ENCODE measurements around the gene MARS1.

MARS1 gene

DNA sequence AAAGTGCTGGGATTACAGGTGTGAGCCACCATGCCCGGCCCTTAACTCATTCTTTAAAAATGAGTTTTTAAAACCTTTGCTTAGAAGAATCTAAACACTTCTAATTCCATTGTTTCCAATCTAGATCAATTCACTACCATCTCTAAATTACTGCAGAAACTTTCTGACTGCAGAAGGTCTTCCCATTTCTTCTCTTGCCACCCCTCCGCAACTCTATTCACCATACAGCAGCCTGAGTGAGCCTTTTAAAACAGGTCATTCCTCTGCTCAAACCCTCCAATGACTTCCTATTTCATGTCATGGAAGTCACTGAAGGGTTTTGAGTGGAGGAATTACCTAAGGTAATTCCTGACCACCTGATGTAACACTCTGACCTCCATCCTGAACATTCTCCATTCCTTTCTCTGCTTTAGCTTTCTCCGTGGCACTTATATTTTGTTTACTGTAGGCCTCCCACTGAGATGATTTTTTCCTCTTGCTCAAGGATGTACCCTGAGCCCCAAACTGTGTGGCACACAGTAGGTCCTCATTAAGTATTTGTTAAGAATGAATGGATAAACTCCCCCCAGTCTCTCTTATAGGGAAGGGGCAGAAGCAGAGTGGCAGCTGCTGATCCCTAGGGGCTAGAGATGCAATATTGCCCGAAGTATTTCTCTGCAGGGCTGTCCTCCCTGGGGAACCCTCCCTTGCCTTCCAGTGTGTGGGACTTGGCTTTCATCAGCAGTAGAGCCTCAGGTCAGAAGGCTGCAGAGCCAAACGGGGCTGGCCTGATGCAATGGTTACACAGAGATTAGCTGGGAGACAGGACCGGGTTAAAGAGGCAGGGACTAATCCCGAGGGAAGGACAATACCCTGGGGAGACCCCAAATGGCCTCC, 31.3 kb downstream of the MARS1 start:
- DNase-seq: no peak

DNA sequence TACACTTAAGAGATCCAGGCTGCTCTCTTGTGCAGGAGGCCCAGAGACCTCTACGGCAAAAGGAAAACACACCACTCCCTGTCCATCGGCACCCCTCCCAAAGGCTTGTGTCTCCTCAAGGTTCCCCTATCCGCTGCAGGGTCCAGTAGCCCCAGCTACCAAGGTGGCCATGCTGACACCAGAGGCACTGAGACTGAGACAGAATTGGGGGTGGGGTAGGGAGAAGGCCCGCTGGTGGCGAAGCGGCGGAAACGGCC, 31.9 kb downstream of the MARS1 start:
- DNase-seq: no peak

DNA sequence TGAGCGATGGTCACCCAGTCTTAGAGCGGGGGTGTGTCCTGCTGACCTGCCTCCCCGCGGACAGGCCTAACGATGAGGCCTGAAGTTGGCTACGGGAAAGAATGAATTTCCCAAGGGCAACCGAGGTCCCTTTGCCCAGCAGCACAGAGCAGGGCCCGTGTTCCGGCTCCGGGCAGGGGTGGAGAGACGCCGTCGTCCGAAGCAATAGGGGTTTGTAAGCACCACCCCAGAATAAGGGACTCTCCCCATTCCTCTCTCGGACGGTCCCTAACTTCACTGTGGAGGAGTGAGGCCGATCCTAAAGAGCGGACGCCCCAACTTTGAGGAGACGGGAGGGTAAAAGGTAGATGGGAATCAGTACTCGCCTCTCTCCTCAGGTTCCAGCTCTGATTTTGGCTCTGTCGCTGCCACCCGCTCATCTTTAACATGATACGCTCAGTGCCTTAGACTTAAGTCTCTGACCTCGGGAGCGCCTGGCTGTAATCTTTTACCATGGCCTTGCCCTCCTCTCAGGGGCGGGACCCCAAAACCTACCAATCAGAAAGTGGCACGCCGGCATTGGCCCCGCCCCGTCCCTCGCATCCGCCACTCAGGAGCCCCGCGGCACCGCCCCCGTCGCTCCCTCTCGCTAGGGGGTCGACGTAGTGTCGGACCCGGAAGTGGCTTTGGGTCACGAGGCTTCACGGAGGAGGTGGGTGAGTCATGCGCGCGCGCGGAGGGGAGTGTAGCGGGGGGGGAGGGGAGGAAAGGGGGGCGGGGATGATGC, 32.4 kb downstream of the MARS1 start, which contains the start of gene DDIT3:
Gene DDIT3, minus strand, starts transcription at position 462 of the 766 bp plus-strand sequence. CDS start 3,108 bp downstream, outside the sequence.
- peak; percentile 98 to 99 for DNase-seq

- no peak for DNase-seq
These were observed 33.7 kb downstream of the MARS1 start for GRCh38 chr12:57521525-57522010.

DNA sequence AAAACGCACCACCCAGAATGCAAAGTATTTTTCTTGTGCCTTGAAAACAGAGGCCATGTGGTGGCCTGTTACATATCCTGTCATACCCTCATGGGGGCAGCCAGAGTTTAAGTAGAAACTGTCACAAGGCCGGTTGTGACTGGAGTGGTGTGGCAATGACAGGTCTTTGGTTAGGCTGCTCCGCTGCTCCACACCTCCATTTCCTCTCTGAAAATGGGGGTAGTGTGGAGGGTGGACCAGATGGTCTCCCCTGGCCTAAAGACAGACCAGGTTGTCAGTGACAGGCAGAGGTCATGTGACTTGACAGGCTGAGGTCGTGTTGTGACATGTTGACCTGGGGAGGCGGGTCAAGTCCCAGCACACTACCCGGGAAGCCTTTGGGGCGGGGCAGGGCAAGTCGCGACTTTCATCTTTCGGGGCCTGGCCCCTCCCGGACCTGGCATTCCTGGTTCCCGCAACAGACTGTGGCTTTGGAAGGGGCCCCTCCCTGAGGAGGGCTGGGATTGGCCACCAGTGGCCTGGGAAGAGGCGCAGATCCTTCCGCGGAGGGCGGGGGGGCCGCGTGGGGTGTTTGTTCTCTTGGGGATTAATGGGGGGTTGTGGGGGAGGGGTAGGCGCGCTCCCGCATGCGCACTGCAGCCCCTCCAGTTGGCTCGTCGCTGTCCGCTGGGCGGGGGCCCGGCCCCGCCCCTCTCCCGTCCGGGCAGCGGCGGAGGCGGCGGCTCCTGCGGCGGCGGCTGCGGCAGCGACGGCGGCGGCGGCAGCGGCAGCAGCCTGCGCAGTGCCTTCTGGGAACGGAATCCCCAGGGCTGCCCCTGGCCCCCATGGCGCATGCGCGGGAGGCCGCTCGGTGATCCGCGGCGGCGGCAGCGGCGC, 34.4 kb downstream of the MARS1 start, which contains the start of gene MBD6:
Gene MBD6, plus strand, starts transcription at position 814 of the 876 bp plus-strand sequence. CDS start 1,480 bp downstream, outside the sequence.
- DNase-seq: peak; percentile 87 to 90

GRCh38 chr12:57522887-57523705, 35.2 kb downstream of the MARS1 start:
- DNase-seq: no peak

GRCh38 chr12:57523706-57524614, 36.1 kb downstream of the MARS1 start:
- no peak for DNase-seq

- DNase-seq: no peak
These were observed 37.1 kb downstream of the MARS1 start for GRCh38 chr12:57524814-57525614.

DNA sequence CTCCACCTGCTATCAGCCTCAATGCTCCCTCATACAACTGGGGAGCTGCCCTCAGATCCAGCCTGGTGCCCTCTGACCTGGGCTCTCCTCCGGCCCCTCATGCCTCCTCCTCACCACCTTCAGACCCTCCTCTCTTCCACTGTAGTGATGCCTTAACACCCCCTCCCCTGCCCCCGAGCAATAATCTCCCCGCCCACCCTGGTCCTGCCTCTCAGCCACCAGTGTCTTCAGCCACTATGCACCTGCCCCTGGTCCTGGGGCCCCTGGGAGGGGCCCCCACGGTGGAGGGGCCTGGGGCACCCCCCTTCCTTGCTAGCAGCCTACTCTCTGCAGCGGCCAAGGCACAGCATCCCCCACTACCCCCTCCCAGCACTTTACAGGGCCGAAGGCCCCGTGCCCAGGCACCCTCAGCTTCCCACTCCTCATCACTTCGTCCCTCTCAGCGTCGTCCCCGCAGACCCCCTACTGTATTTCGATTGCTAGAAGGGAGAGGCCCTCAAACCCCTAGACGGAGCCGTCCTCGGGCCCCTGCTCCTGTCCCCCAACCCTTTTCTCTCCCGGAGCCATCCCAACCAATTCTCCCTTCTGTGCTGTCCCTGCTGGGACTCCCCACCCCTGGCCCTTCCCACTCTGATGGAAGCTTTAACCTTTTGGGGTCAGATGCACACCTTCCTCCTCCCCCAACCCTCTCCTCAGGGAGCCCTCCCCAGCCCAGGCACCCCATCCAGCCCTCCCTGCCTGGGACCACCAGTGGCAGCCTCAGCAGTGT, 37.9 kb downstream of the MARS1 start:
- DNase-seq: no peak

DNA sequence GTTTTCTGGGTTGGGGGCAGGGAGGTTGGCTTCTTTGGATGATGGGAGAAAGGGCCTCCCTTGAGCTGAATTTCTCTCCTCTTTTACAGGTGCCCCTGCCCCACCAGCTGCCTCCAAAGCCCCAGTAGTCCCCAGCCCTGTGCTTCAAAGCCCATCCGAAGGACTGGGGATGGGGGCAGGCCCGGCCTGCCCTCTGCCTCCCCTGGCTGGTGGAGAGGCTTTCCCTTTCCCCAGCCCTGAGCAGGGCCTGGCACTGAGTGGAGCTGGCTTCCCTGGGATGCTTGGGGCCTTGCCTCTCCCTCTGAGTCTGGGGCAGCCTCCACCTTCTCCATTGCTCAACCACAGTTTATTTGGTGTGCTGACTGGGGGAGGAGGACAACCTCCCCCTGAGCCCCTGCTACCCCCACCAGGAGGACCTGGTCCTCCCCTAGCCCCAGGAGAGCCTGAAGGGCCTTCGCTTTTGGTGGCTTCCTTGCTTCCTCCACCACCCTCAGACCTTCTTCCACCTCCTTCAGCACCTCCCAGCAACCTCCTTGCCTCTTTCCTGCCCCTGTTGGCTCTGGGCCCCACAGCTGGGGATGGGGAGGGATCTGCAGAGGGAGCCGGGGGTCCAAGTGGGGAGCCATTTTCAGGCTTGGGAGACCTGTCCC, 38.7 kb downstream of the MARS1 start:
- no peak for DNase-seq

- DNase-seq: no peak
These were observed 39.3 kb downstream of the MARS1 start for GRCh38 chr12:57527184-57527583.

DNA sequence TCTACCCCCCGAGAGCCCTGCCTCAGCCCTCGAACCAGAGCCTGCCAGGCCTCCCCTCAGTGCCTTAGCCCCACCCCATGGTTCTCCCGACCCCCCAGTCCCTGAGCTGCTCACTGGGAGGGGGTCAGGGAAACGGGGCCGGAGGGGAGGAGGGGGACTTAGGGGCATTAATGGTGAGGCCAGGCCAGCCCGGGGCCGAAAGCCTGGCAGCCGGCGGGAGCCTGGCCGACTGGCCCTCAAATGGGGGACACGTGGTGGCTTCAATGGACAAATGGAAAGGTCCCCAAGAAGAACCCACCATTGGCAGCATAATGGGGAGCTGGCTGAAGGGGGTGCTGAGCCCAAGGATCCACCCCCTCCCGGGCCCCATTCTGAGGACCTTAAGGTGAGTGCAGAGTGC, 40.3 kb downstream of the MARS1 start:
- no peak for DNase-seq

- DNase-seq: no peak
These were observed 41.1 kb downstream of the MARS1 start for GRCh38 chr12:57528831-57529555.

GRCh38 chr12:57529831-57530230, 42.0 kb downstream of the MARS1 start:
- DNase-seq: no peak

GRCh38 chr12:57530396-57531142, 42.7 kb downstream of the MARS1 start:
- DNase-seq: no peak

GRCh38 chr12:57531836-57532235, 44.0 kb downstream of the MARS1 start:
- no peak for DNase-seq

DNA sequence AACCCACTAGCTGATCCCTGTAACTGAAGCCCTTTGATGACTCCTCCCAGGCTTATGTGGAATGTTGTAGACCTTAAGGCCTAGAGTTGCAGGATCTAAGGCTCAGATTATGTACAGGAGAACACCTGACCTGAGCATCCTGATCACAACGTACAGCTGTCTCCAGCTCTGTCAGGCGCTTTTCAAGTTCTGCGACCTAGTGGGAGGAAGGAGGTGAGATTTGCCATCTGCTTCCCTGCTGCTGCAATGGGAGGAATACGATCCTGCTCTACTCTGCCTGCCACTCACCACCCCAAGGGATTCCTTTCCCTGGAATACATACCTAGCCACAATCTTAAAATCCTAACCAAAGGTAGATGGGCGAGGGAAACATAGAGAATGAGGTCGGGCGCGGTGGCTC, 45.2 kb downstream of the MARS1 start:
- no peak for DNase-seq
